ENCODE measurements around the gene MARK4.

MARK4 gene

DNA sequence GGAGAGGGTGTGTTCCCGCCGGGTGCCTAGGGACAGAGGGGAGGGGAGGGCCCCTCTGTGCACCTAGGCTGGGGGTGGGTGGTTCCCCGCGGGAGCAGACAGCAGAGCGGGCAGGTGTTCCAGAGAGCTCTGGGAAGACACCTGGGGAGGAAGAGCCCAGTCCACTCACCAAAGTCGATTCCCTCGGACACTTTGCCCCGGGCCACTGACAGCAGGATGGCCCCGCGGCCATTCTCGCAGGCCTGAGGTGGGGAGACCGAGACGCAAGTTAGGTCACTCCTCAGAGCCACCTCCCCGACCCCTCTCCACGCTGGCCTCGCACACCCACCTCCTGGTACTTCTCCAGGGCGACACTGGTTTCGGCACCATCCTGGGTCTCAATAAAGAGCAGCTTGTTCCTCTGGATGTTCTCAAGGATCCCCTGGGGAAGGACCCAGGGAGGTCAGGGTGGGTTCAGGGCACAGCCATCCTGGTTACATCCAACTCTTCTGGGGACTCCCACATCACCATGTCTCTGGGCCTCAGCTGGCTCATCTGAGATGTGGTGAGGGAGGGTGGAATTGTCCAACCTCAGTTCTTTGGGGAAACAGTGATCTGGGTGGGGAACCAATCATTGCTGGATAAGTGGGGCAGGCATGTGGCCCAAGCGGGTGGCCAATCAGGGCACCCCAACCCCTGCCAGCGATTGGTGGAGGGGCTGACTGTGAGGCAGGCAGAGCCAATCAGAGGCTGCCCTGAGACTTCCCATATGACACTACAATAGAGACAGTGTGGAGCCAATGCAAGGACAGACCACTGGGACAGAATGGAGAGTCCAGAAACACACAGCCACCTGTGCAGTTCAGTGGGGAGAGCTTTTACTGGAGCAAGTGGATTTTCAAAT is 102.1 kb downstream of the MARK4 start:
- Histone ChIP-seq H3K4me2 (ENCODE audit: low read depth, low read length, poor library complexity, severe bottlenecking) (no peak overlapping the region), H2AFZ (ENCODE audit: low read depth, low read length, severe bottlenecking) (no peak overlapping the region), H3K9me3 (ENCODE audit: insufficient read depth, low read length) (no peaks in the 10 kb centered on the region), H3K27me3 (ENCODE audit: low read length) (no peaks in the 10 kb centered on the region), H3K27ac (ENCODE audit: low read depth, low read length) (no peak overlapping the region), H4K20me1 (ENCODE audit: low read depth, low read length) (no peaks in the 10 kb centered on the region), H3K9ac (ENCODE audit: low read length) (no peak overlapping the region), H3K79me2 (ENCODE audit: insufficient read depth, low read length) (no peaks in the 10 kb centered on the region), H3K4me3 (ENCODE audit: insufficient read depth, low read length, poor library complexity, severe bottlenecking) (no peak overlapping the region), H3K36me3 (ENCODE audit: low read length) (no peaks in the 10 kb centered on the region), H3K9me2 (replicated peaks; ENCODE audit: insufficient read depth, low read length) (no peaks in the 10 kb centered on the region), H3F3A (ENCODE audit: insufficient read depth) (no peaks in the 10 kb centered on the region)
- no peak for TF ChIP-seq EZH2phosphoT487 (conservative IDR thresholded peaks at IDR 0.05; ENCODE audit: low read length)
- no peak for TF ChIP-seq CTCF (IDR thresholded peaks at IDR 0.05; ENCODE audit: insufficient read depth, low read length, poor library complexity, severe bottlenecking)

DNA sequence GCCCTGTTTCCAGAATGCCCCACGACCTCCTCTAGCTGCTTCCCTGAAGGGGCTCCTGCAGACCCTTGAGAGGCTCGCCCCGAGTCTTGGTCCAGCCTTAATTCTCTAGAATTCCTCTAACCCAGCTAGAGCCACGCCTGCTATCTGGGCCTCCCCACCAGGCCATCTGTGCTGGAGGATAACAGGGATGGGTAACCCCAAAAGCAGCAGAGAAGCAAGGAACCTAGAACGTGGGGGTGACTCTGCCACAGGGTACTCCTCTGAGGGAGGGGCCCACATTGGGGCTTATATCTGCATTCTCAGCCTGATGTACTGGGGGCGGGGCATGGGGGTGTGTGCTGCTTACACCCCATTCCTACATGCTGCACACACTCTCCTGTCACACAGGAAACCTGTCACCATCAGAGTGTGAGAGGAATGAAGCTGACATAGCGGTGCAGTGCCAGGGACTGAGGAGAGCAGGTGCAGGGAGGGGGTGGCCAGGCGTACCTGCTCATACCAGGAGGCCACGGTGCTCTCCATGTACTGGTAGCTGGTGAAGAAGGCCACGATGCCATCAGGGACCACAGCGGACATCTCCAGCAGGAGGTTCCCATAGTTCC is 103.3 kb downstream of the MARK4 start:
- no peak for TF ChIP-seq EZH2phosphoT487 (conservative IDR thresholded peaks at IDR 0.05; ENCODE audit: low read length)
- no peak for TF ChIP-seq CTCF (IDR thresholded peaks at IDR 0.05; ENCODE audit: insufficient read depth, low read length, poor library complexity, severe bottlenecking)
- H3K36me3 ChIP-seq (ENCODE audit: low read length), result no peaks in the 10 kb centered on the region

More for the DNA sequence above, 103.3 kb downstream of the MARK4 start:
- Histone ChIP-seq H3K27me3 (ENCODE audit: low read length) (no peaks in the 10 kb centered on the region), H4K20me1 (ENCODE audit: low read depth, low read length) (no peaks in the 10 kb centered on the region), H3K4me3 (ENCODE audit: insufficient read depth, low read length, poor library complexity, severe bottlenecking) (no peak overlapping the region), H3K9me3 (ENCODE audit: insufficient read depth, low read length) (no peaks in the 10 kb centered on the region), H3K79me2 (ENCODE audit: insufficient read depth, low read length) (no peaks in the 10 kb centered on the region), H3K4me2 (ENCODE audit: low read depth, low read length, poor library complexity, severe bottlenecking) (no peak overlapping the region), H3K27ac (ENCODE audit: low read depth, low read length) (no peak overlapping the region), H3K9ac (ENCODE audit: low read length) (no peak overlapping the region), H3F3A (ENCODE audit: insufficient read depth) (no peaks in the 10 kb centered on the region), H3K9me2 (replicated peaks; ENCODE audit: insufficient read depth, low read length) (no peaks in the 10 kb centered on the region), H2AFZ (ENCODE audit: low read depth, low read length, severe bottlenecking) (no peak overlapping the region)

All from SU-DHL-6 (cell line).